GM18861 (cell line): Measurements from ENCODE around the gene HTR6.

Source experiments
- ATAC-seq: cut with Tn5 transposase; IDR thresholded peaks from one replicate; pipeline ENCODE4 v1.9.1; 2021; ENCODE audit not compliant: unreplicated experiment

The HTR6 gene

GRCh38 chr1:19717467-19717866, 52.8 kb downstream of the HTR6 start:
- no peak for ATAC-seq

GRCh38 chr1:19720174-19720573, 55.5 kb downstream of the HTR6 start:
- ATAC-seq, result no peak

DNA sequence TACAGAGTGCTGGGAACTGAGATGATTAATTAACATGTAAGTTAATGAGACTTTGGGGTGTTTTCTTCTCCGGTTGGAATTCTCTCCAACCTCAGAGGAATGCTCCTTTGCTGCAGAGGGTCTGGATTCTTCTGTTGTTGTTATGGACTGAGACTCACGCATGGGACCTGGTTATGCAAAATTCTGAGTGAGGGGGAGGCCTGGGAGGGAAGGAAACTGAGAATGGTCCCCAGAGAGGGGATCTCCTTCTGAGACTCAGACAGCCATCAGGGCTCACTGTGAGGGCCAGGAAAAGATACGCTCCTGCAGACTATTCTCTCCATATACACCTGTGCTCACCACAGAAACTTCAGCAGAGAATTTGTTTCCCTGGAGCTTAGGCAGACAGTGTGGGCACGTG, 56.3 kb downstream of the HTR6 start:
- ATAC-seq, result no peak

DNA sequence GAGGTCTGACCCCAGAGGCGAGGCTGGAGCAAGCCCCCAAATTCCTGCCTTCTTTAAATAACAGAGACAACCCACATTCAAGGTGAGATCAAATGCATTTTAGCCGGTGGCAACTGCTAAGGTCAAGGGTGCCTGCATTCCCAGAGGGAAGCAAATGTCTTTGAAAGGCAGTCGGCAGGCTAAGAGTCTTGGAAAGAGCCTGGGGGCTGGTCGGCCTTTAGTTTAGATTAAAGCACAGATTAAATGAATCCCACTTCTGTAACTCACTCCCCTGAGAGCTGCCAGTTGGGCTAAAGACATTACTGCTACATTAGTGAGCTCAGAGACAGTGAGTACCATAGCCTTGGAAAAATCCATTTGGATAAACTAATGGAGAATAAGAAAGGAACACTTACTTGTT, 59.2 kb downstream of the HTR6 start:
- ATAC-seq, result no peak

DNA sequence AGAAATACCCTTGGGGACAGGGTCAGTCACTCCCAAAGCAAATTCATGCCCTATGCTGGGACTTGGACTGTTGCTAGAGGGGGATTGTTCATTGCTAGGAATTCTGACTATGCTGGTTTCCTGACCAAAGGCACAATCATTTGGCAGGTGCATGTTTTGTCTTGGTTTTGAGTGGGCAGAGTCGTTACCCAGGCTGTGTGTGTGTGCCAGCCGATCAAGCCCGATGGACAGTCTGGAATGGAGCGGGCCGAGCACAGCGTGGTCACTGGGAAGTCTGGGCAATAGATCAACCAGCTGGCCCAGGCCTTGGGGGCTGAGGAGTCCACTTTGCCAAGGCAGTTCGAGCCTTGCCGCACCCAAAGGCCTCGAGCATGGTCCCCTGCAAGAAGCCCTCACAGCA, 60.9 kb downstream of the HTR6 start:
- ATAC-seq, result no peak

DNA sequence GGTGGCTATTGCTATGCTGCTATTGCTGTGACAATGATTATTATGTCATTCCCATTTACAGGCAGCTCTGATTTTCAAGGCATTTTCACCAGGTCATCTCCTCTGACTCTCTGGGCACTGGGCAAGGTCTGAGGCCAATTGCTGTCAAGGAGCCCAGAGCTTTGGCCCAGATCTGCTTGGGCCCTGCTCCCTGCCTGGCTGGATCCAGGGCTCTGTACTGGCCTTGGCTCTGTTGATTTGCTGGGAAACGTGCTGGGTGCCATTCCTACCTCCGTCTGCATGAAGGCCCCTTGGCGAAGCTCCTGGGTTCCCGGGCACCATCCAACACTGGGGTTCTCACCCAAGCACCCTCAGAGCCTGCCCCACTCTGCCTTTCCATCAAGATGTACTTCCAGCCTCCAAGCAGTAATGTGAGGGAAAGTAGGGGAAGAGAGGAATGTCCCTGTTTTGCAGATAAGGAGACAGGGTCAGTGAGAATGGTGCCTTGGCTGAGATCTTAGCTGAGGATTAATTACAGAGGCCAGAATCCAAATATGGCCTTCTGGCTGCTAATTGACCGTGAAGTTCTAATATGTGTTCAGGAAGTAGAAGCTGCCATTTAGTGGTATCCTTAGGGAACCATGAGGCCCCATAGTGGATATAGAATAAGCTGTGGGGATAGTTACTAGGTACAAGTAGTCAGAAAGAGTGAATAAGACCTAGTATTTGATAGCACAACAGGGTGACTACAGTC, 63.9 kb downstream of the HTR6 start:
- ATAC-seq, result no peak

DNA sequence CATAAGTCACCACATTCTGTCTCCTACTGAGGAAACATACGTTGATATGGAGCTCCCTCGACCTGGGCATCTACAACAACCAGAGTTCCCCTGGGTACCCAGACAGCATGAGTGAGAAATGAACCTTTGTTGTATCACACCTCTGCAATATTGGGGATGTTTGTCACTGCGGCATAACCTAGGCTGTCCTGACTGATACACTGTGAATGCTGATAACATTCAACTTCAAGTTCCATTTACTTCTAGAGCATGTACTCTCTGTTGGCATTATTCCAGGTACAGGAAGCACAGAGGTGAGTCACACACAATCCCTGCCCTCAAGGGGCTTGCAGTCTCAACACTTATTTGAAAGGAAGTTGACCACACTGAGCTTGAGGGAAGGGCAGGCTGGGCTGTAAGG, 65.6 kb downstream of the HTR6 start:
- no peak for ATAC-seq
